ENCODE measurements around the gene C17orf67.

- TF ChIP-seq, protein P1, sequence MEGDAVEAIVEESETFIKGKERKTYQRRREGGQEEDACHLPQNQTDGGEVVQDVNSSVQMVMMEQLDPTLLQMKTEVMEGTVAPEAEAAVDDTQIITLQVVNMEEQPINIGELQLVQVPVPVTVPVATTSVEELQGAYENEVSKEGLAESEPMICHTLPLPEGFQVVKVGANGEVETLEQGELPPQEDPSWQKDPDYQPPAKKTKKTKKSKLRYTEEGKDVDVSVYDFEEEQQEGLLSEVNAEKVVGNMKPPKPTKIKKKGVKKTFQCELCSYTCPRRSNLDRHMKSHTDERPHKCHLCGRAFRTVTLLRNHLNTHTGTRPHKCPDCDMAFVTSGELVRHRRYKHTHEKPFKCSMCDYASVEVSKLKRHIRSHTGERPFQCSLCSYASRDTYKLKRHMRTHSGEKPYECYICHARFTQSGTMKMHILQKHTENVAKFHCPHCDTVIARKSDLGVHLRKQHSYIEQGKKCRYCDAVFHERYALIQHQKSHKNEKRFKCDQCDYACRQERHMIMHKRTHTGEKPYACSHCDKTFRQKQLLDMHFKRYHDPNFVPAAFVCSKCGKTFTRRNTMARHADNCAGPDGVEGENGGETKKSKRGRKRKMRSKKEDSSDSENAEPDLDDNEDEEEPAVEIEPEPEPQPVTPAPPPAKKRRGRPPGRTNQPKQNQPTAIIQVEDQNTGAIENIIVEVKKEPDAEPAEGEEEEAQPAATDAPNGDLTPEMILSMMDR (IDR thresholded peaks at IDR 0.05) = no peak
- TF ChIP-seq POLR2A (IDR thresholded peaks at IDR 0.05) = no peak
Observed at GRCh38 chr17:56771563-56771962, 62.2 kb downstream of the C17orf67 start.
